Gastroesophageal sphincter (tissue), 4 donors: ENCODE measurements around the gene ZNF385A. TPM values are rescaled to one million over a fixed set of nuclear protein-coding genes. Genes with fewer than 3 reads are reported as not detected.

Experiments
- ATAC-seq: fragments of 150-250 bp; one replicate; pipeline ENCODE4 v1.9.1; 2016; ENCODE audit warnings: mild to moderate bottlenecking, moderate library complexity
- H3K27ac ChIP-seq, 4 donors: fragments of 200-600 bp; sonication (generic) in 3 of 4; 1 replicate in 3 of 4; 2 replicates in 1 of 4; pipeline ENCODE4 v1.5.1; 2016 to 2019
- H3K27me3 ChIP-seq: fragments of 200-600 bp; sonication (generic); one replicate; pipeline ENCODE4 v1.5.1; 2019
- H3K36me3 ChIP-seq, 2 donors: fragments of 200-600 bp; sonication (generic); one replicate each; pipeline ENCODE4 v1.5.1; 2019; ENCODE audit warnings: control low read depth in 1 of 2
- H3K4me1 ChIP-seq, 3 donors: fragments of 200-600 bp; sonication (generic); 1 replicate in 2 of 3; 2 replicates in 1 of 3; pipeline ENCODE4 v1.5.1; 2016 to 2019; ENCODE audit warnings: control low read depth in 2 of 3
- H3K4me3 ChIP-seq, 2 donors: fragments of 200-600 bp; sonication (generic); one replicate each; pipeline ENCODE4 v1.5.1; 2019; ENCODE audit warnings: mild to moderate bottlenecking in 1 of 2, moderate library complexity in 1 of 2
- H3K9me3 ChIP-seq, 3 donors: fragments of 200-600 bp; sonication (generic); one replicate each; pipeline ENCODE4 v1.5.1; 2017 to 2019; ENCODE audit warnings: control low read depth in 2 of 3
- CTCF ChIP-seq, 4 experiments: fragments of 200-600 bp in 2 of 4; fragments of 450-650 bp in 2 of 4; sonication (generic) in 1 of 4; IDR thresholded peaks; one replicate each; pipeline ENCODE4 v1.5.1; 2017 to 2019; ENCODE audit warnings: antibody characterized with exemption in 4 of 4, mild to moderate bottlenecking in 2 of 4, moderate library complexity in 2 of 4
- EP300 ChIP-seq: sonication (generic); formaldehyde crosslinking; IDR thresholded peaks from one replicate; pipeline ENCODE4 v1.6.1; 2017; ENCODE audit warnings: antibody characterized with exemption, mild to moderate bottlenecking
- POLR2A ChIP-seq, 2 donors: fragments of 450-650 bp; IDR thresholded peaks; one replicate each; pipeline ENCODE4 v1.6.1; 2017; ENCODE audit warnings: antibody characterized with exemption in 2 of 2, mild to moderate bottlenecking in 2 of 2, moderate library complexity in 1 of 2
- POLR2AphosphoS5 ChIP-seq: sonication (generic); formaldehyde crosslinking; IDR thresholded peaks from one replicate; pipeline ENCODE4 v1.6.1; 2017; ENCODE audit warnings: antibody characterized with exemption
- WGBS, 2 donors: methylation state at CpG; one replicate each; pipeline ENCODE4 v1.1.5; 2018; ENCODE audit warnings: low coverage in 1 of 2; 5-methylcytosine and 5-hydroxymethylcytosine counted together
- total RNA-seq, 4 donors: library from RNA; depleted of rRNA; stranded (reverse); fragments of >200 nt; gene quantifications; one replicate each; pipeline ENCODE4 v1.1.0, GENCODE V29; 2016

Gene ZNF385A
- total RNA-seq, 4 donors from 2014 or later = 7.5 to 28.0 (median 19.5) TPM

DNA sequence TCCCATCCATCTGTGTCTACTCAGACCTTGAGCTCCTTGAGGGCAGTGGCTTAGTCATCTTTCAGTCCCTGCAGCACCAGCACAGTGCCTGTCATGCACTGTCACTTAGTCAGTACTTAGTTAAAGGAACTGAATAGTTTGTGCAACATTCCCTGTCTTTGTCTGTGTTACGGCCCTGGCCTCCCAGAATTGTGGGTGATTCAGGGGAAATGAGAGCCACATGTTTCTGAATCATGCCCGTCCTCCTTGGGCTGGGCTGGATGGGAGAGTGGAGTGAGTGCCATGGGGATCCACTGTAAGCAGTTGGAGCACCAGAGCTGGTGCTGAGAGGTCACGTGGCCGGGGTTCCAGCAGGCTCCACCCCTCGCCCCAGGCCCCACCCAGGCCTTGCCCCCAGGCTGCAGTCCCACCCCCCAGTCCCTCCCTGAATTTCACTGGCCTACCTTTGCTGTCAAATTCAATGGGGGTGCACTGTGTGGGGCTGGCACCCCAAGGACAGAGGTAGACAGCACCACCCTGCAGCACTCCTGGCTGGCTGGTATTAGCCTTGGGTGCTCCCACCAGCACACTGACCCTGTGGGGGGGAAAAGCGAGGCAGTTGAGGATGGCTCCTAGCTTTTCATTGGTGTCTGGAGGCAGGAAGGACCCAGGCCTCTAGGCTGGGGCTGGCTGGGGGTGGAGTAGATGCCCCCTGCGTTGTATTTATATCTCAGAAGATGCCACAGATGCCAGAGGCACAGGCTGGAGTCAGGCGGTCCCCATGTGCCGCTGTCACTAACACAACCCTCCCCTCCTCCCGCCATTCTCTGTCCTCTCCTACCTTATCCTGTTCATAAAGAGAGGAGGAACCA lies 27.1 kb upstream of the ZNF385A start:
- peaks cover 0 to 96% (median 36%) of the 10 kb centered on the region in 3 donors for H3K4me1 ChIP-seq
- H3K27me3 ChIP-seq = no peaks in the 10 kb centered on the region
- WGBS, 2 donors = 19 to 50% methylated on average over 1 to 2 of the region's 10 CpGs
- peak; percentile 85 for ATAC-seq
- no peaks in the 10 kb centered on the region for H3K9me3 ChIP-seq
- peak overlapping the region in 1 of 2 donors; percentile 99 for H3K4me3 ChIP-seq
- TF ChIP-seq CTCF (IDR thresholded peaks at IDR 0.05) (no peak), POLR2AphosphoS5 (peak; percentile 77), POLR2A (IDR thresholded peaks at IDR 0.05) (no peak), EP300 (no peak)
- H3K27ac ChIP-seq = peak overlapping the region in 3 of 4 donors; percentile 78 to 97 (median 95)
- H3K36me3 ChIP-seq = peaks cover 0 to 58% of the 10 kb centered on the region in 2 donors

DNA sequence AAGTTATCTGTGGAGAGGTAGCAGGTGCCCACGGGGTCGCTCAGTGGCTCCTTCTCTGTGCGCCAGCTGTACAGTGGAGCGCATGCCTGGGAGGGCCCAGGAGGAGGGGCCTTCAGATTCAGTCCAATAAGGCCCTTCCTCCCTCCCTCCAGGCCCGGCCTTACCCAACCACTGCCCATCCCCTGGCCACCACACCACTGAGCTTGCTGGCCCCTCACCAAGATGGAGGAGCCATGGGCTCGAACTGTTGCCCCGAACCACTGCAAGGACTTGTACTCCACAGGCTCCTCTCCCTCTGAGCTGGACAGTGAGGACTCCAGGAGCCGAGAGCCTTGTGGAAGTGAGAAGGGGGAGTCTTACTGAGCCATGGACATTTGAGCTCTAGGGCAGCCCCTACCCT lies 24.7 kb upstream of the ZNF385A start:
- WGBS, 2 donors = 100% methylated on average over 4 of the region's 8 CpGs; no CpG with 5 or more reads in 1 of the 2 donors
- no peaks in the 10 kb centered on the region for H3K27me3 ChIP-seq
- no peak overlapping the region for H3K4me3 ChIP-seq
- peak overlapping the region in 3 of 4 donors; percentile 12 to 42 (median 41) for H3K27ac ChIP-seq
- ATAC-seq = no peak
- peaks cover 0 to 81% of the 10 kb centered on the region in 2 donors for H3K36me3 ChIP-seq
- peaks cover 0 to 90% (median 26%) of the 10 kb centered on the region in 3 donors for H3K4me1 ChIP-seq
- H3K9me3 ChIP-seq = no peaks in the 10 kb centered on the region
- TF ChIP-seq CTCF (IDR thresholded peaks at IDR 0.05) (no peak), POLR2AphosphoS5 (no peak), EP300 (no peak), POLR2A (IDR thresholded peaks at IDR 0.05) (no peak)

GRCh38 chr12:54407183-54407905 lies 22.8 kb upstream of the ZNF385A start:
- ATAC-seq = no peak

DNA sequence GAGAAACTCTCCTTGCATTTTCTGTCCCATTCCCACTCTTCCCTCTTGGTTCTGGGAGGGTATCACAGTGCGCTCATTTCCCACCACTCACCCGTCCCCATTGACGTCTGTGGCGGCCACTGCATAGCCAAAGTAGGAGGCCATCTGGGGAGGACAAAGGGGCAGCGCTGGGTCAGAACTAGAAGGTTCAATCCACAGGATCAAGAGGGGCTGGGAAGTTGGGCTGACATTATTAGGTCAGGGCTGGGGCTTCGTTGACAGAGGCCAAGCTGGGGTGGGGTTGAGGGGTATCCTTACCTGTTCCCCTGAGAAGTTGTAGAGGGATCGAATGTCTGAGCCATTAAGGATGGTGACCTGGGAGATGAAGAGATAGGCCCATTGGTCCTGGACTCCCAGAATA lies 21.0 kb upstream of the ZNF385A start:
- TF ChIP-seq EP300 = no peak
- no peak for TF ChIP-seq CTCF (IDR thresholded peaks at IDR 0.05)
- no peak for TF ChIP-seq POLR2A (IDR thresholded peaks at IDR 0.05)
- TF ChIP-seq POLR2AphosphoS5 = no peak
- WGBS, 2 donors = 64 to 80% methylated on average over 2 to 6 of the region's 7 CpGs
- Histone ChIP-seq H3K27ac (peak overlapping the region in 3 of 4 donors; percentile 31 to 64 (median 55)), H3K4me1 (peaks cover 0 to 56% (median 0%) of the 10 kb centered on the region in 3 donors), H3K36me3 (peaks cover 0 to 100% of the 10 kb centered on the region in 2 donors), H3K4me3 (no peak overlapping the region), H3K9me3 (no peaks in the 10 kb centered on the region), H3K27me3 (no peaks in the 10 kb centered on the region)
- ATAC-seq = no peak

More at GRCh38 chr12:54407183-54407905, 22.8 kb upstream of the ZNF385A start:
- Histone ChIP-seq H3K4me3 (no peak overlapping the region), H3K27ac (peak overlapping the region in 3 of 4 donors; percentile 41 to 58 (median 42)), H3K36me3 (peaks cover 0 to 100% of the 10 kb centered on the region in 2 donors), H3K27me3 (no peaks in the 10 kb centered on the region), H3K9me3 (no peaks in the 10 kb centered on the region), H3K4me1 (peaks cover 0 to 74% (median 16%) of the 10 kb centered on the region in 3 donors)
- TF ChIP-seq POLR2A (IDR thresholded peaks at IDR 0.05) (no peak), CTCF (IDR thresholded peaks at IDR 0.05) (no peak), POLR2AphosphoS5 (peak; percentile 27)
- WGBS, 2 donors = 28 to 67% methylated on average over 1 to 5 of the region's 5 CpGs
